ENCODE measurements around the gene RSAD1.

Gene RSAD1

GRCh38 chr17:50520483-50520882, 41.8 kb downstream of the RSAD1 start:
- WGBS (ENCODE audit: insufficient coverage, insufficient read length) = no CpG with 5 or more reads among the region's 2 CpGs
- Histone ChIP-seq H3K4me3 (ENCODE audit: low read length) (no peak overlapping the region), H3K36me3 (ENCODE audit: control insufficient read depth, insufficient read depth, low read length) (no peaks in the 10 kb centered on the region), H3K9me3 (ENCODE audit: control insufficient read depth, insufficient read depth, low read length) (no peaks in the 10 kb centered on the region), H3K4me1 (ENCODE audit: control insufficient read depth, insufficient read depth, low read length) (no peaks in the 10 kb centered on the region), H3K27ac (ENCODE audit: low read length) (no peak overlapping the region), H3K27me3 (ENCODE audit: control insufficient read depth, insufficient read depth, low read length) (no peaks in the 10 kb centered on the region)
- no peak for DNase-seq (ENCODE audit: low read depth, low spot score)

GRCh38 chr17:50521514-50521913, 42.9 kb downstream of the RSAD1 start:
- Histone ChIP-seq H3K36me3 (ENCODE audit: control insufficient read depth, insufficient read depth, low read length) (no peaks in the 10 kb centered on the region), H3K4me3 (ENCODE audit: low read length) (no peak overlapping the region), H3K27me3 (ENCODE audit: control insufficient read depth, insufficient read depth, low read length) (no peaks in the 10 kb centered on the region), H3K9me3 (ENCODE audit: control insufficient read depth, insufficient read depth, low read length) (no peaks in the 10 kb centered on the region), H3K27ac (ENCODE audit: low read length) (no peak overlapping the region), H3K4me1 (ENCODE audit: control insufficient read depth, insufficient read depth, low read length) (no peaks in the 10 kb centered on the region)
- no CpG with 5 or more reads among the region's 2 CpGs for WGBS (ENCODE audit: insufficient coverage, insufficient read length)
- DNase-seq (ENCODE audit: low read depth, low spot score) = no peak

GRCh38 chr17:50522766-50523165, 44.1 kb downstream of the RSAD1 start:
- Histone ChIP-seq H3K4me1 (ENCODE audit: control insufficient read depth, insufficient read depth, low read length) (peaks cover 4% of the 10 kb centered on the region), H3K36me3 (ENCODE audit: control insufficient read depth, insufficient read depth, low read length) (no peaks in the 10 kb centered on the region), H3K4me3 (ENCODE audit: low read length) (no peak overlapping the region), H3K27me3 (ENCODE audit: control insufficient read depth, insufficient read depth, low read length) (no peaks in the 10 kb centered on the region), H3K9me3 (ENCODE audit: control insufficient read depth, insufficient read depth, low read length) (no peaks in the 10 kb centered on the region), H3K27ac (ENCODE audit: low read length) (no peak overlapping the region)
- DNase-seq (ENCODE audit: low read depth, low spot score) = no peak
- WGBS (ENCODE audit: insufficient coverage, insufficient read length) = no CpG with 5 or more reads among the region's 10 CpGs

- no CpG with 5 or more reads among the region's 2 CpGs for WGBS (ENCODE audit: insufficient coverage, insufficient read length)
- Histone ChIP-seq H3K36me3 (ENCODE audit: control insufficient read depth, insufficient read depth, low read length) (no peaks in the 10 kb centered on the region), H3K4me1 (ENCODE audit: control insufficient read depth, insufficient read depth, low read length) (peaks cover 4% of the 10 kb centered on the region), H3K27me3 (ENCODE audit: control insufficient read depth, insufficient read depth, low read length) (no peaks in the 10 kb centered on the region), H3K4me3 (ENCODE audit: low read length) (no peak overlapping the region), H3K27ac (ENCODE audit: low read length) (no peak overlapping the region), H3K9me3 (ENCODE audit: control insufficient read depth, insufficient read depth, low read length) (no peaks in the 10 kb centered on the region)
- no peak for DNase-seq (ENCODE audit: low read depth, low spot score)
Measured at GRCh38 chr17:50523208-50523607, 44.5 kb downstream of the RSAD1 start.

- no peak for DNase-seq (ENCODE audit: low read depth, low spot score)
- peaks cover 4% of the 10 kb centered on the region for H3K4me1 ChIP-seq (ENCODE audit: control insufficient read depth, insufficient read depth, low read length)
- no peaks in the 10 kb centered on the region for H3K36me3 ChIP-seq (ENCODE audit: control insufficient read depth, insufficient read depth, low read length)
- H3K4me3 ChIP-seq (ENCODE audit: low read length) = no peak overlapping the region
- H3K27ac ChIP-seq (ENCODE audit: low read length) = no peak overlapping the region
- no peaks in the 10 kb centered on the region for H3K27me3 ChIP-seq (ENCODE audit: control insufficient read depth, insufficient read depth, low read length)
- WGBS (ENCODE audit: insufficient coverage, insufficient read length) = no CpG with 5 or more reads among the region's 18 CpGs
- H3K9me3 ChIP-seq (ENCODE audit: control insufficient read depth, insufficient read depth, low read length) = no peaks in the 10 kb centered on the region
Measured at GRCh38 chr17:50524838-50525237, 46.2 kb downstream of the RSAD1 start.

GRCh38 chr17:50527155-50527762, 48.6 kb downstream of the RSAD1 start:
- Histone ChIP-seq H3K4me3 (ENCODE audit: low read length) (no peak overlapping the region), H3K4me1 (ENCODE audit: control insufficient read depth, insufficient read depth, low read length) (peaks cover 4% of the 10 kb centered on the region), H3K27ac (ENCODE audit: low read length) (no peak overlapping the region), H3K9me3 (ENCODE audit: control insufficient read depth, insufficient read depth, low read length) (no peaks in the 10 kb centered on the region), H3K36me3 (ENCODE audit: control insufficient read depth, insufficient read depth, low read length) (no peaks in the 10 kb centered on the region), H3K27me3 (ENCODE audit: control insufficient read depth, insufficient read depth, low read length) (no peaks in the 10 kb centered on the region)
- no peak for DNase-seq (ENCODE audit: low read depth, low spot score)
- no CpG with 5 or more reads among the region's 5 CpGs for WGBS (ENCODE audit: insufficient coverage, insufficient read length)

- no peak for DNase-seq (ENCODE audit: low read depth, low spot score)
- H3K27me3 ChIP-seq (ENCODE audit: control insufficient read depth, insufficient read depth, low read length) = no peaks in the 10 kb centered on the region
- H3K4me3 ChIP-seq (ENCODE audit: low read length) = no peak overlapping the region
- no peak overlapping the region for H3K27ac ChIP-seq (ENCODE audit: low read length)
- no peaks in the 10 kb centered on the region for H3K36me3 ChIP-seq (ENCODE audit: control insufficient read depth, insufficient read depth, low read length)
- H3K9me3 ChIP-seq (ENCODE audit: control insufficient read depth, insufficient read depth, low read length) = no peaks in the 10 kb centered on the region
- H3K4me1 ChIP-seq (ENCODE audit: control insufficient read depth, insufficient read depth, low read length) = peaks cover 4% of the 10 kb centered on the region
- WGBS (ENCODE audit: insufficient coverage, insufficient read length) = no CpG with 5 or more reads among the region's 4 CpGs
Measured at GRCh38 chr17:50527949-50528474, 49.4 kb downstream of the RSAD1 start.

GRCh38 chr17:50529849-50530248, 51.2 kb downstream of the RSAD1 start:
- no CpG with 5 or more reads among the region's 7 CpGs for WGBS (ENCODE audit: insufficient coverage, insufficient read length)

GRCh38 chr17:50531428-50532025, 52.9 kb downstream of the RSAD1 start:
- Histone ChIP-seq H3K4me1 (ENCODE audit: control insufficient read depth, insufficient read depth, low read length) (peaks cover 7% of the 10 kb centered on the region), H3K4me3 (ENCODE audit: low read length) (no peak overlapping the region), H3K9me3 (ENCODE audit: control insufficient read depth, insufficient read depth, low read length) (no peaks in the 10 kb centered on the region), H3K27me3 (ENCODE audit: control insufficient read depth, insufficient read depth, low read length) (no peaks in the 10 kb centered on the region), H3K36me3 (ENCODE audit: control insufficient read depth, insufficient read depth, low read length) (peaks cover under 1% of the 10 kb centered on the region; the same call in 1 of the 2 replicates), H3K27ac (ENCODE audit: low read length) (no peak overlapping the region)
- DNase-seq (ENCODE audit: low read depth, low spot score) = no peak
- WGBS (ENCODE audit: insufficient coverage, insufficient read length) = no CpG with 5 or more reads among the region's 6 CpGs

More at GRCh38 chr17:50529849-50530248, 51.2 kb downstream of the RSAD1 start:
- no peak for DNase-seq (ENCODE audit: low read depth, low spot score)
- Histone ChIP-seq H3K9me3 (ENCODE audit: control insufficient read depth, insufficient read depth, low read length) (no peaks in the 10 kb centered on the region), H3K36me3 (ENCODE audit: control insufficient read depth, insufficient read depth, low read length) (no peaks in the 10 kb centered on the region), H3K27ac (ENCODE audit: low read length) (no peak overlapping the region), H3K4me1 (ENCODE audit: control insufficient read depth, insufficient read depth, low read length) (peaks cover 7% of the 10 kb centered on the region), H3K27me3 (ENCODE audit: control insufficient read depth, insufficient read depth, low read length) (no peaks in the 10 kb centered on the region), H3K4me3 (ENCODE audit: low read length) (no peak overlapping the region)

GRCh38 chr17:50532452-50533024, 53.9 kb downstream of the RSAD1 start, which contains the start of gene EPN3:
Gene EPN3 (plus strand): TSS chr17:50532735. CDS start chr17:50536557, 3,822 bp downstream.
- peaks cover 3% of the 10 kb centered on the region for H3K4me1 ChIP-seq (ENCODE audit: control insufficient read depth, insufficient read depth, low read length)
- no peak for DNase-seq (ENCODE audit: low read depth, low spot score)
- no CpG with 5 or more reads among the region's 21 CpGs for WGBS (ENCODE audit: insufficient coverage, insufficient read length)

More at GRCh38 chr17:50532452-50533024, 53.9 kb downstream of the RSAD1 start, which contains the start of gene EPN3:
- Histone ChIP-seq H3K27me3 (ENCODE audit: control insufficient read depth, insufficient read depth, low read length) (no peaks in the 10 kb centered on the region), H3K9me3 (ENCODE audit: control insufficient read depth, insufficient read depth, low read length) (no peaks in the 10 kb centered on the region), H3K36me3 (ENCODE audit: control insufficient read depth, insufficient read depth, low read length) (peaks cover 4% of the 10 kb centered on the region; the same call in 1 of the 2 replicates), H3K27ac (ENCODE audit: low read length) (no peak within 1 kb of the TSS), H3K4me3 (ENCODE audit: low read length) (peak within 1 kb of the TSS; percentile 53; the same call in 1 of the 2 replicates)

Data from iPS DF 6.9 (cell line).